K562 (cell line): ENCODE measurements around the gene CIAO3.

Experiments
- BRCA1 ChIP-seq, 2 experiments: fragments of 450-650 bp in 1 of 2; sonication (generic) in 1 of 2; formaldehyde crosslinking in 1 of 2; IDR thresholded peaks; 2 replicates each; pipeline versions ENCODE4 v1.5.0 to v1.6.1; 2017 to 2020; ENCODE audit warnings: mild to moderate bottlenecking in 1 of 2, missing genetic modification reagents in 1 of 2
- CTCF ChIP-seq, 3 experiments: IDR thresholded peaks in 2 of 3; conservative IDR thresholded peaks in 1 of 3; 2 replicates each; pipeline ENCODE4 v1.5.1; 2011 to 2012; ENCODE audit warnings: low read length in 3 of 3, mild to moderate bottlenecking in 3 of 3, control low read depth in 2 of 3, improper control_type of control experiment in 1 of 3, inconsistent platforms in 1 of 3, low read depth in 1 of 3, mixed read lengths in 1 of 3, moderate library complexity in 1 of 3; ENCODE audit not compliant: insufficient read depth in 2 of 3
- FOSL1 ChIP-seq: fragments of 200-800 bp; sonication (Bioruptor generic); conservative IDR thresholded peaks from 2 replicates; pipeline ENCODE4 v1.6.1; 2016; ENCODE audit warnings: missing genetic modification characterization, missing compliant biosample characterization
- POLR2A ChIP-seq: fragments of 450-650 bp; conservative IDR thresholded peaks from 2 replicates; pipeline ENCODE4 v1.6.1; 2016
- ZNF134 ChIP-seq: fragments of 250-450 bp; sonication (Bioruptor Pico); conservative IDR thresholded peaks from 2 replicates; pipeline ENCODE4 v1.4.0; 2020
- ZNF644 ChIP-seq: fragments of 200-800 bp; sonication (Bioruptor generic); IDR thresholded peaks from 2 replicates; pipeline ENCODE4 v1.6.1; 2016; ENCODE audit warnings: low read depth, missing genetic modification characterization, missing compliant biosample characterization

DNA sequence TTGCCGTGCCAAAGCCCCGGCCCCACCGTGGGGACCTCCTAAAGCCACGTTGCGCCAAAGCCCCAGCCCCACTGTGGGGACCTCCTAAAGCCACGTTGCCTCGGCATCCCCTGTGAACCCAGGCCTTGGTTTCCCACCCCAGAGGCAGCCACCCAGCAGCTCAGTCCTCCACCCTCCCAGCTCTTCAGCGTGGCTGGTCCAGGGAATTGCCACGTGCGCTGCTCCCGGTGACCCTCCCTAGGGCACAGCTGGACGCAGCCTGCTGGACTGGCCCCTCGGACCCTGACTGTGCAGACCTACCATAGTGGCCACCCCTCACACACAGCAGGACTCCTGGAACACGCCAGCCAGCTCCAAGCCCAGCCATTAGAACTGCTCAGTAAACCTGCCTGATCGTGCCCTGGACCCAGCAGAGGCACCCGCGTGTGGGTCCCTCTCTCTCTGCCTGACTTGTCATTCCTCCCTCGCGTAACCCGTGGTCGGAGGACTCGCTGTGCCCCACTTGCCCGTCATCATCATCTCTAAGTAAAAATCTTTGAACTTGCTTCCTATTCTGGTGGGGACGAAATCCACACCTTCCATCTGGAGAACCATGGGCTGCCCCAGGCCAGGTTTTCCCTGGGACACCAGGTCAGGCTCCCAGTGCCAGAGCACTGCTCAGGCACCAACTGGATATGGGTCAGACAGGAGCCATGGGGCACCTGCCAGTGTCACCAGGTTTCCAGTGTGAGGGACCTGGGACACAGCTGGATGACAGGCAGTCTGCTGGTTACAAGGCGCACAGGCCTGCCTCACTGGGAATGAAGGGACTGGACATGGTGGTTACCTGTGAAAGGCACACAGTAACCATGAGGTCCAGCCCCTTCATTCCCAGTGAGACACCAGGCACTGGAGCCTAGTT is 5.6 kb downstream of the CIAO3 start:
- no peak for TF ChIP-seq BRCA1 (IDR thresholded peaks at IDR 0.05)
- TF ChIP-seq BRCA1 (CRISPR knock-in tag; IDR thresholded peaks at IDR 0.05): no peak
- no peak for TF ChIP-seq ZNF644 (tag)
- no peak for TF ChIP-seq ZNF134 (CRISPR knock-in tag)
- TF ChIP-seq FOSL1 (tag): no peak
- TF ChIP-seq CTCF (IDR thresholded peaks at IDR 0.05 in 2 of 3, conservative IDR thresholded peaks at IDR 0.05 in 1 of 3; ENCODE audit: insufficient read depth in 2 of 3, low read depth in 1 of 3, low read length in 3 of 3): no peak
- no peak for TF ChIP-seq POLR2A
